ENCODE data around the gene ATRN.

DNA sequence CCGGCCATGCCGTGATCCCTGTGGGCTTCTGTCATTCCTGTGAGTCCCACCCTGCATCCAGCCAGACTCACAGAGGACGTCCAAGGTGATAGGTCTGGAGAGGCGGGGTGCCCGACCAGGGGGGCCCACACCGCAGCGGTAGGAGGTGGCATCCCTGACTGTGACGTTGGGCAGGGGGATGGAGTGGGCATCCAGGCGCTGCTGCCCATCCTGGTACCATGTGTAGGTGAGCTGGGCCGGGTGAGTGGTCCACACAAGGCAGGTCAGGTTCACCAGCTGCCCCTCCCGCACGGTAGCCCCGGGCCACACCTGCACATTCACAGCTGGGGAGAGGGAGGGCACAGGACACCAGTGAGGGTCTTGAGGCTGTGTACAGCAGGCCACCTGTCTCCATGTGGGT, 222.6 kb downstream of the ATRN start:
- TF ChIP-seq, protein P1, sequence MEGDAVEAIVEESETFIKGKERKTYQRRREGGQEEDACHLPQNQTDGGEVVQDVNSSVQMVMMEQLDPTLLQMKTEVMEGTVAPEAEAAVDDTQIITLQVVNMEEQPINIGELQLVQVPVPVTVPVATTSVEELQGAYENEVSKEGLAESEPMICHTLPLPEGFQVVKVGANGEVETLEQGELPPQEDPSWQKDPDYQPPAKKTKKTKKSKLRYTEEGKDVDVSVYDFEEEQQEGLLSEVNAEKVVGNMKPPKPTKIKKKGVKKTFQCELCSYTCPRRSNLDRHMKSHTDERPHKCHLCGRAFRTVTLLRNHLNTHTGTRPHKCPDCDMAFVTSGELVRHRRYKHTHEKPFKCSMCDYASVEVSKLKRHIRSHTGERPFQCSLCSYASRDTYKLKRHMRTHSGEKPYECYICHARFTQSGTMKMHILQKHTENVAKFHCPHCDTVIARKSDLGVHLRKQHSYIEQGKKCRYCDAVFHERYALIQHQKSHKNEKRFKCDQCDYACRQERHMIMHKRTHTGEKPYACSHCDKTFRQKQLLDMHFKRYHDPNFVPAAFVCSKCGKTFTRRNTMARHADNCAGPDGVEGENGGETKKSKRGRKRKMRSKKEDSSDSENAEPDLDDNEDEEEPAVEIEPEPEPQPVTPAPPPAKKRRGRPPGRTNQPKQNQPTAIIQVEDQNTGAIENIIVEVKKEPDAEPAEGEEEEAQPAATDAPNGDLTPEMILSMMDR (optimal IDR thresholded peaks at IDR 0.05 in 1 of 3, IDR thresholded peaks at IDR 0.05 in 1 of 3, conservative IDR thresholded peaks at IDR 0.05 in 1 of 3; ENCODE audit: extremely low read depth in 1 of 3, insufficient read depth in 2 of 3, low read length in 3 of 3), result no peak
- TF ChIP-seq EZH2 (IDR thresholded peaks at IDR 0.05; ENCODE audit: low read length), result no peak

Measured in keratinocyte (primary cell).